AG09309 (cell line): ENCODE results near the gene CACNA1S.
A peak's percentile ranks its signal among the peaks of the same experiment; 100 is the strongest.

Experiments
- DNase-seq: peaks from one replicate; pipeline ENCODE4 v3.0.0-alpha.2; 2010; ENCODE audit warnings: low read depth
- H3K4me3 ChIP-seq: 2 replicates; pipeline ENCODE4 v1.5.1; 2011; ENCODE audit warnings: mild to moderate bottlenecking, low read depth, low read length, moderate library complexity; ENCODE audit not compliant: control insufficient read depth
- TF ChIP-seq, protein P1 (sequence below): IDR thresholded peaks from 2 replicates; pipeline ENCODE4 v1.5.1; 2011; ENCODE audit warnings: mild to moderate bottlenecking, low read depth, low read length, inconsistent platforms; ENCODE audit not compliant: insufficient read depth, control insufficient read depth; ENCODE audit errors: missing control alignments

The CACNA1S gene

DNA sequence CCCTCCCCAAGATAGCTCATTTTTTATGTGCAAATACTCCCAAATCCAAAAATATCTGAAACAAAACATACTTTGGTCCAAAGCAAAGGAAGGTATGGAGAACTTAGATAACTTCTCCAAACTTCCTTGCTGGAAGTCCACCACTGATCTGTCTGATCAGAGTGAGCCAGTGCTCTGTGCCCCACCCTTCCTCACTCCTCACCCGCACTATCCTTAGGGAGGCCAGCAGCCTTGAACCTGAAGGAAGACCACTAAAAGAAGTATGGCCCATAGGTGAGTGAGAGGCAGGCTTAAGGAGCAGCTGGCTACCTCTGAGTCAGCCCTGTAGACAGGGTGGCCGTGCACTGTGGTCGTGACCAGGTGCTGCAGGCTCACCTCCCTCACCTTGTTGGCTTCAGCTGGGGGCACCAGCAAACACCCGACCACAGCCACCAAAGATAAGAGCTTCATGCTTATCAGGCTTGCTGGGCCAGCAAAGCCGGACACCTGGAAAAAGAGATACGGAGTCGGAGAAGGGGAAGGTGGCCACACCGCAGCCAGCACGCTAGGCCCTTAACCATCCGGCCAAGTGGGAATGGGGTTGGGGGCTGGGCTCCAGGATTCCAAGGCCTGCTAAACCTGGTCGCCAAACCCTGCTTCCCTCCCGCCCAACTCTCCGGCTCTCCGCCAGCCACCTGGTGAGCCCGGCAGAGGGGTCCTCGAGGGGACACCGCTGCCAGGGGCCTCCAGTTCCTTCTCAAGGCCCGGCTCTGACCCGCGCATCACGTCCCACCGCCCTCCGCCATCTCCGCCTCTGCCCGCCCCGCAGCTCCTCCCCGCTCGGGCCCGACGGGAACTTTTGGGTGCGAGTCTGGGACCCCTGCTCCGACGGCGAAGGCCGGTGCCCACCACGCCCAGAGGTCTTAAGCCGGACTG is 41.5 kb upstream of the CACNA1S start:
- TF ChIP-seq, protein P1, sequence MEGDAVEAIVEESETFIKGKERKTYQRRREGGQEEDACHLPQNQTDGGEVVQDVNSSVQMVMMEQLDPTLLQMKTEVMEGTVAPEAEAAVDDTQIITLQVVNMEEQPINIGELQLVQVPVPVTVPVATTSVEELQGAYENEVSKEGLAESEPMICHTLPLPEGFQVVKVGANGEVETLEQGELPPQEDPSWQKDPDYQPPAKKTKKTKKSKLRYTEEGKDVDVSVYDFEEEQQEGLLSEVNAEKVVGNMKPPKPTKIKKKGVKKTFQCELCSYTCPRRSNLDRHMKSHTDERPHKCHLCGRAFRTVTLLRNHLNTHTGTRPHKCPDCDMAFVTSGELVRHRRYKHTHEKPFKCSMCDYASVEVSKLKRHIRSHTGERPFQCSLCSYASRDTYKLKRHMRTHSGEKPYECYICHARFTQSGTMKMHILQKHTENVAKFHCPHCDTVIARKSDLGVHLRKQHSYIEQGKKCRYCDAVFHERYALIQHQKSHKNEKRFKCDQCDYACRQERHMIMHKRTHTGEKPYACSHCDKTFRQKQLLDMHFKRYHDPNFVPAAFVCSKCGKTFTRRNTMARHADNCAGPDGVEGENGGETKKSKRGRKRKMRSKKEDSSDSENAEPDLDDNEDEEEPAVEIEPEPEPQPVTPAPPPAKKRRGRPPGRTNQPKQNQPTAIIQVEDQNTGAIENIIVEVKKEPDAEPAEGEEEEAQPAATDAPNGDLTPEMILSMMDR: no peak
- no peak for DNase-seq
- H3K4me3 ChIP-seq: peak overlapping the region; percentile 87

DNA sequence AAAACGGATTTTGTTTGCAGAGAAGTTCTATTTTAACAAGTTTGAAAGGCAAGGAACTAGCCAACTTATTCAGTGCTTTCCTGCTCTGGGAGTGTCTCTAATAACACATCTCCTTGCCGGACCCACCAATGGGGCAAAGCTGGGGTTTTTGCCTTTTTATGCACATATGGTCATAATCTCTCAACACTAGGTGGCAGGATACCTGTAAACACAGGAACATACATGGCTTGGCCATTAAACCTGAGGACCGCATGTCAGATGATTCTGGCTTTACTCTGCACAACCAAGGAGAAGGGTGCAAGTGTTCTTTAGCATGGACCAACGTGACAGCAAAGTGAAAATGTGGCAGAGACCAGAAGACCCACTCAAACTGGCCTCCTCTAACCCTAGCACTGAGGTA is 37.2 kb upstream of the CACNA1S start:
- DNase-seq: no peak
- TF ChIP-seq, protein P1: peak; percentile 48
- H3K4me3 ChIP-seq: no peak overlapping the region

DNA sequence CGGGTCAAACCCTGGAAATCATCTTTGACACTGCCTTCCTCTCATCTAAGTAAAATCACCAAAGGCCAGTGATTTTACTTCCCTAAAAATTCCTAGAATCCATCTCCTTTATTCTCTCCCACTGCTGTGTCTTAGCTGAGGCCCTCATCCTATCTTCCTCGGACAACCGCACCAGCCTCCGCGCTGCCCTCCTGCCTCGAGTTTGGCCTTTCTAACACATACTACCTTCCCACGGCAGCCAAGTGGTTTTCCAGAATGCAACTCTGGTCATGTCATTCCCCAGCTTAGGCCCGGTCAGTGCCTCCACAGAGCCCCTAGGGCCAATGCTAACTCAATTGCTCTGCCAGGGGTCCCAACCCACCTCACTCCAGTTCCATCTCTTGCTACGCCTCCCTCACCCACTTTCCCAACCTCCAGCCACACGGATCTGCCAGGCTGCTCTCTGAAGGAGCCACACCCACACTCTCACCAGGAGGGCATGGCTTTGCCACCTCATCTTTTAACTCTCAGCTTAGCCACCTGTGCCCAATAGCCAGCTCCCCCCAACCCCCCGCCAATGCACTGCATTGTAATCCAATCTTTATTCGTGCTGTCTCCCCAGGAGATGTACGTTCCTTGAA is 35.3 kb upstream of the CACNA1S start:
- DNase-seq: no peak
- TF ChIP-seq, protein P1: no peak
- no peak overlapping the region for H3K4me3 ChIP-seq

DNA sequence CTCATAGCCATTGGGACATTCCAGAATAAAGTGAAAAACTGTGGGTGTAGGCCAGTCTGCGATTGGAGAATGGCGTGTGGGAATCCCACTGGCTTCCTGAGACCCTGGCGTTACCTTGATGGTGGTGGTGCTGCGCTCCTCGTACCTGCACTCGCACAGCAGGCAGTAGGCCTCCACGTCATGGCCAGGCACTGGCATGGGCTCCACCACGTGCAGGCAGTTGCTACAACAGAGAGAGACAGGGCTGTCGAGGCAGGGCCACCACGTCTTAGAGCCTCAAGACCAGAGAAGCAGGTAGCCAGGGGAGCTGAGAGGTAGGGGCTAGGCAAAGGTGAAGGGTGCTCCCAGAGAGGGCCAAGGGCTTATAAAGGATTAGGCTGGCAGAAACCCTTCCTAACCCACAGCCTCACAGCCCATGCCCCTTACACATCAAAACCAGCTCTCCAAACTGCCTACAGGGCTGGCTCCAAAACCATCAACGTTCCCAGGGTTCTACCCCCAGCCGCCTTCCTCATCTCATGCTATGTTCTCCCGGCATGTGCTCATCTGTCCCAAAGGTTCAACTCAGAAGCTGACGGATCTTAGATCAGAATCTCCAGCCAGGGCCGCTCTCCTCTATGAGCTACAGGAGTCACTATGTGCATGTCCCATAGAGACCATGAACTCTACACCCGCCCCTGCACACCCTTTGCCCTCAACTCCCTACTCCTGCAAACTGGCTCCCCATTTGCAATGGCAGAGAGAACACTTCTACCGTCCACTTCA is 34.6 kb upstream of the CACNA1S start:
- H3K4me3 ChIP-seq: no peak overlapping the region
- DNase-seq: no peak
- TF ChIP-seq, protein P1: no peak

DNA sequence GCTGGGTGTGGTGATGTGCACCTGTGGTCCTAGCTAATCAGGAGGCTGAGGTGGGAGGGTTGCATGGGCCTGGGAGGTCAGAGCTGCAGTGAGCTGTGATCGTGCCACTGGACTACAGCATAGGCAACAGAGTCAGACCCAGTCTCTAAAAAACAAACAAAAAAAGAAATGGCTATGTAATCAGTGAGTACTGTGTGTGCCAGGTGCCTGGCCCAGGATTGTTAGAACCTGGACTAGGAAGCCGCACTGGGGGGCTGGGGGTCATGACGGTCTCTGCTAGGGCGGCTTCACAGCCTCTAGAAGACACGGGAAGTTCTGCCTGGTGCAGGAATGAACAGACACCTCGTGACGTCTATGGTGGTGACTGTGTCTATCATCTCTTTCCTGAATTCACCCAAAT is 33.6 kb upstream of the CACNA1S start:
- H3K4me3 ChIP-seq: no peak overlapping the region
- DNase-seq: no peak
- TF ChIP-seq, protein P1: no peak

DNA sequence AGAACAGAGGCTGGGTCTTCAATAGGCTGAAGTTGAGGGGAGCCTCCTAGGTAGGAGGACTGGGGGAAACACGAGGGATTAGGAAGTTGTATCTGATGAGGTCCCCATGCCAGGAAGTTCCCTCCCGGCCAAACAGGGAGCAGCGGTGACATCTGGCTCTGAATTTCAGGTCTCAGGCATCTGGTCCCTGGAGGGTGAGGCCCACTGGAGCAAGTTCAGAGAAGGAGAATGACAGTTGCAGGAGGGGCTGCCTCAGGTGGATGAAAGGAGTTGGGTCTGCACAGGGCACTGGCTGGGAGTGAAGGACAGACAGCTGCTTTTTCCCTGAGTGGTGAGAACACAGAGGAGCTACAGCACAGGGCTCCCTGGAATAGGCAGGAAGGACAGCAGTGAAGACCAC is 32.9 kb upstream of the CACNA1S start:
- no peak overlapping the region for H3K4me3 ChIP-seq
- no peak for DNase-seq
- TF ChIP-seq, protein P1: no peak
